Measurements from ENCODE around the gene STEEP1. TPM values are rescaled to one million over a fixed set of nuclear protein-coding genes. Genes with fewer than 3 reads are reported as not detected.

Gene STEEP1
- total RNA-seq, 1 donor from 2014 or later = 18.3 TPM

GRCh38 chrX:119489212-119490074, 75.8 kb downstream of the STEEP1 start:
- no peak for DNase-seq (ENCODE audit: low read depth)

- DNase-seq (ENCODE audit: low read depth) = peak; percentile 53
Observed at GRCh38 chrX:119488749-119489148, 76.5 kb downstream of the STEEP1 start.

Other genes with a start within 250 kb of the STEEP1 start
- gene SLC25A43, start 166.1 kb downstream of the STEEP1 start, total RNA-seq = 7.9 and 9.8 TPM in 2 replicates
- 118 and 173 TPM in 2 replicates for gene SLC25A5, start 97.0 kb downstream of the STEEP1 start, total RNA-seq
- gene UBE2A, start 9.2 kb upstream of the STEEP1 start, total RNA-seq = 38.0 and 39.5 TPM in 2 replicates
- 5.0 and 5.5 TPM in 2 replicates for gene NKRF, start 41.0 kb upstream of the STEEP1 start, total RNA-seq
- 3.9 and 4.3 TPM in 2 replicates for gene SEPTIN6, start 127.8 kb upstream of the STEEP1 start, total RNA-seq
- gene SOWAHD, start 193.2 kb upstream of the STEEP1 start, total RNA-seq = 0.31 TPM in 1 of 2 replicates, not detected in the other
- gene RPL39, start 226.2 kb upstream of the STEEP1 start, total RNA-seq = 4,489 and 7,031 TPM in 2 replicates